22Rv1 (cell line): ENCODE results near the gene FNBP1.

Experiments
- H3K27ac ChIP-seq: fragments of 450-650 bp; 2 replicates; pipeline ENCODE4 v1.5.1; 2017
- CTCF ChIP-seq: fragments of 450-650 bp; IDR thresholded peaks from 2 replicates; pipeline ENCODE4 v1.5.1; 2017; ENCODE audit warnings: mild to moderate bottlenecking
- ZFX ChIP-seq: fragments of 450-650 bp; IDR thresholded peaks from 2 replicates; pipeline ENCODE4 v1.6.1; 2017; ENCODE audit warnings: antibody characterized with exemption, borderline replicate concordance

The FNBP1 gene

GRCh38 chr9:130072515-130073235, 29.7 kb upstream of the FNBP1 start:
- TF ChIP-seq ZFX = no peak
- no peak for TF ChIP-seq CTCF
- H3K27ac ChIP-seq = peak overlapping the region; percentile 3; the same call in 1 of the 2 replicates

GRCh38 chr9:130069048-130069447, 26.1 kb upstream of the FNBP1 start:
- no peak for TF ChIP-seq ZFX
- no peak overlapping the region for H3K27ac ChIP-seq

- H3K27ac ChIP-seq = no peak overlapping the region
- TF ChIP-seq ZFX (no peak), CTCF (no peak)
Observed at GRCh38 chr9:130064621-130065020, 21.6 kb upstream of the FNBP1 start.

GRCh38 chr9:130062750-130063149, 19.8 kb upstream of the FNBP1 start:
- no peak for TF ChIP-seq CTCF
- no peak for TF ChIP-seq ZFX

GRCh38 chr9:130060296-130060695, 17.3 kb upstream of the FNBP1 start:
- TF ChIP-seq CTCF = no peak
- no peak for TF ChIP-seq ZFX

More at GRCh38 chr9:130062750-130063149, 19.8 kb upstream of the FNBP1 start:
- no peak overlapping the region for H3K27ac ChIP-seq

GRCh38 chr9:130058887-130059286, 15.9 kb upstream of the FNBP1 start:
- H3K27ac ChIP-seq = no peak overlapping the region
- TF ChIP-seq ZFX (no peak), CTCF (no peak)

More at GRCh38 chr9:130060296-130060695, 17.3 kb upstream of the FNBP1 start:
- H3K27ac ChIP-seq = no peak overlapping the region

- no peak overlapping the region for H3K27ac ChIP-seq
- TF ChIP-seq ZFX = no peak
Observed at GRCh38 chr9:130058154-130058553, 15.2 kb upstream of the FNBP1 start.

- no peak for TF ChIP-seq CTCF
- no peak for TF ChIP-seq ZFX
- H3K27ac ChIP-seq = peak overlapping the region; percentile 85
Observed at GRCh38 chr9:130054820-130055219, 11.8 kb upstream of the FNBP1 start.
